Right lung (tissue), 5 donors: ENCODE data around the gene FAM184A. TPM values are rescaled to one million over a fixed set of nuclear protein-coding genes. Genes with fewer than 3 reads are reported as not detected.
A peak's percentile ranks its signal among the peaks of the same experiment; 100 is the strongest.

Experiments used
- DNase-seq, 2 donors: peaks; one replicate each; pipeline ENCODE4 v3.0.0-alpha.2; 2013
- polyA plus RNA-seq, 5 donors: library from polyadenylated mRNA; unstranded; fragments of 120-200 nt; gene quantifications; one replicate each; pipeline versions ENCODE4 v1.2.1 to v1.2.3, GENCODE V29; 2013; ENCODE audit warnings: inconsistent platforms in 1 of 5, low replicate concordance in 1 of 5; ENCODE audit not compliant: insufficient read length in 5 of 5, insufficient read depth in 1 of 5

FAM184A gene
- polyA plus RNA-seq, 5 donors = 62.5 to 123 (median 89.6) TPM

DNA sequence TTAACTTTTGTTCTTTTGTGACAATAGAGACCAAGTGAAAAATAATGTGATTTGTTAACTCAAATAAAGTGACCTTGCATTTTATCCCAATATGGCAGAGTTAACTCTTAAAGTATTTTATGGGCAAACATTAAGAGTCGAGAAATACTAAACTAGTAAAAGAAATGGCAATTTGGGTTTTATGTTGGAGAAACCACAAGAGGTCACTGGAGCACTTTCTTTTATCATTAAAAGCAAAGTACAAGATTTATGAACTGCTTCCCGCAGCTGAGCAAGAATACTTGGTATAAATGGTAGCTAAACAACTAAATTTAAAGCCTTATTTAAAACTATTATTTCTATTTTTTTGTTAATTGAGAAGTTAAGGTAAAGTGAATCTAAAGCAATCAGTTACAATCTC lies 110.0 kb downstream of the FAM184A start:
- DNase-seq = peak; percentile 30 to 39

DNA sequence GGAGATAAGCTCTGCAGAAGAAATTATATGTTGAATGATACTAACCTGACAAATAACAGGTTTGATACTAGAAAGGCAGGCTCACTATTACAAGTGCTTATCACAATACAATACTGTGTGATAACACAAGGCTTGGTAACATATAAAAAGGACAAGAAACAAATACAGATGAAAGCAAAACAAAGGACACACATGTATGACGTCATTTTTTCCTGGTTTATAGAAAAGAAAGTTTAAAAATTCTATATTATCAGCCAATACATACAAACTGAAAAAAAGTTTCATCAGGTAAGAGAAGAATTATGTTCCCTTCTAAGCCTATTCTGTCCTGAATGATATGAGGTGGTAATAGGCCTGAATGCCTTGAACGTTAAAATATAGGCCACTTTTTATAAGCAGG lies 111.2 kb downstream of the FAM184A start:
- DNase-seq = no peak

- no peak for DNase-seq
Measured at GRCh38 chr6:118965843-118966370, 112.6 kb downstream of the FAM184A start.

DNA sequence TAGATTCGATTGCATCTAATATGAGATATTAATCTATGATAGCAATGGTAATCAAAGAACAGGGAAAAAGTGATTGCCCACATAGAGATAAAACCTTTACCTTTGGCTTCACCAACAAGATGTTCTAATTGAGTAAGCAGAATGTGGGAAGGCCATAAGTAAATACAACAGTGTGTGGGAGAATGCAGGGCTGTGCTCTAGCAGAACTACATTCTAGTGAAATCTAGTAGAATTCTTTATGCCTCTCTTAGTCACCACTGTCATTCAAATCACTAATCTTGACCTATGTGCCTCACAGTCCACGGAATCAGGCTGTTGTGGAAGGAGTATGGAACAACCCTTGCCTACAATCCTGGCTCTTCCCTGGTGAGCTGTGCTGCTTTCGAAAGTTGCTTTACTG lies 113.1 kb downstream of the FAM184A start:
- no peak for DNase-seq

DNA sequence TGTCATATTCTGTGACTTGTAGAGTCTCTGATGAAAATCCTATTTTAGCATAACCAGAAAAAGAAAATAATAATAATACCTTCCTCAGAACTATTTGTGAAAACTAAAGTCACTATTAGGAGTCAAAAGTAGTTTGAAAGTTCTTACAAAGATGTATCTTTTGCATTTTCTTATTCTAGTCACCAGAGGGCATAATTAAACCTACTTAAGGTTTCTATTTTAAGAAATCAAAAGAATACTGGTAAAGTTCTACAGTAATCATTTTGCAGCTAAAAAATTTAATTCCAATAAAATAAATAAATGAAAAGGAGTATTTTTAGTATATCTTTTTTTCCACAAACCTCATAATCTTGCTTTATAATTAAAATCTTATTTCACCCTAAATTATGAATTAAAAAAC lies 115.5 kb downstream of the FAM184A start:
- no peak for DNase-seq

DNA sequence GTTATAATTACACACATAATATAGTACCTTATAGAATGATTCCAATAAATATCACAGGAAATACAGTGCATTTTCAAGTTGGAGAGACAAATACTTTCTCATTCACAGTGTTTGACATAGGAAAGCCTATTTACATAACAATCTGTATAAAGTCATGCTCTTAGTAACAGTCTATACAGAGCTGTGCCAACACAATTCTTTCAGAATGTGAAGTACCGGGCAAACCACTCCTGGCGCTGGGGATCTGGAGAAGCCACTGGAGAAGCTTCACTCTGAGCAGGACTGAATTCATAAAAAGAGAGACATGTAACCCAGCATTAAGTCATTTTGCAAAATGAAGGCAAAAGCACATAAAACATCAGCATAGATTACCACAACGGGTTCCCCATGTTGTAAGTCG lies 118.6 kb downstream of the FAM184A start:
- no peak for DNase-seq

- peak; percentile 23 to 33 for DNase-seq
Measured at GRCh38 chr6:118953391-118953790, 125.1 kb downstream of the FAM184A start.

GRCh38 chr6:118952683-118953082 lies 125.8 kb downstream of the FAM184A start:
- DNase-seq = no peak

- no peak for DNase-seq
Measured at GRCh38 chr6:118945217-118945616, 133.2 kb downstream of the FAM184A start.

- DNase-seq = no peak
Measured at GRCh38 chr6:118940770-118941169, 137.7 kb downstream of the FAM184A start.

- DNase-seq = no peak
Measured at GRCh38 chr6:118939683-118940082, 138.8 kb downstream of the FAM184A start.

DNA sequence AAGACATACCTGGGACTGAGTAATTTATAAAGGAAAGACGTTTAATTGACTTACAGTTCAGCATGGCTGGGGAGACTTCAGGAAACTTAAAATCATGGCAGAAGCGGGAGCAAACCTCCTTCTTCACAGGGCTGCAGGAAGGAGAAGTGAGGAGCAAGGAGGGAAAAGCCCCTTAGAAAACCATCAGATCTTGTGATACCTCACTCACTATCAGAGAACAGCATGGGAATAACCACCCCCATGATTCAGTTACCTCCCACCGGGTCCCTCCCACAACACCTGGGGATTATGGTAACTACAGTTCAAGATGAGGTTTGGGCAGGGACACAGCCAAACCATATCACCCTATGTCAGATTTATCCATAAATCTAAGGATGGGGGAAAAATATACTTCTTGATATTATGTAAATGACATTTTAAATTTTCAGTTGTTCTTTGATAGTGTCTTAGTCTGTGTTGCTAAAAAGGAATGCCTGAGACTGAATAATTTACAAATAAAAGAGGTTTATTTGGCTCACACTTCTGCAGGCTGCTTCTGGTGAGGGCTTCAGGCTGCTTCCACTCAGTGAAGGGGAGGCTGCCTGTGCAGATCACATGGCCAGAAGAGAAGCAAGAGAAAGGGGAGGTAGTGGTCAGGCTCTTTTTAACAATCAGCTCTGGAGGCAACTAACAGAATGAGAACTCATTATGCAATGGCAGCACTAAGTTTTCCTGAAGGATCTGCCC lies 142.3 kb downstream of the FAM184A start:
- no peak for DNase-seq

- DNase-seq = no peak
Measured at GRCh38 chr6:118935331-118935668, 143.2 kb downstream of the FAM184A start.

DNA sequence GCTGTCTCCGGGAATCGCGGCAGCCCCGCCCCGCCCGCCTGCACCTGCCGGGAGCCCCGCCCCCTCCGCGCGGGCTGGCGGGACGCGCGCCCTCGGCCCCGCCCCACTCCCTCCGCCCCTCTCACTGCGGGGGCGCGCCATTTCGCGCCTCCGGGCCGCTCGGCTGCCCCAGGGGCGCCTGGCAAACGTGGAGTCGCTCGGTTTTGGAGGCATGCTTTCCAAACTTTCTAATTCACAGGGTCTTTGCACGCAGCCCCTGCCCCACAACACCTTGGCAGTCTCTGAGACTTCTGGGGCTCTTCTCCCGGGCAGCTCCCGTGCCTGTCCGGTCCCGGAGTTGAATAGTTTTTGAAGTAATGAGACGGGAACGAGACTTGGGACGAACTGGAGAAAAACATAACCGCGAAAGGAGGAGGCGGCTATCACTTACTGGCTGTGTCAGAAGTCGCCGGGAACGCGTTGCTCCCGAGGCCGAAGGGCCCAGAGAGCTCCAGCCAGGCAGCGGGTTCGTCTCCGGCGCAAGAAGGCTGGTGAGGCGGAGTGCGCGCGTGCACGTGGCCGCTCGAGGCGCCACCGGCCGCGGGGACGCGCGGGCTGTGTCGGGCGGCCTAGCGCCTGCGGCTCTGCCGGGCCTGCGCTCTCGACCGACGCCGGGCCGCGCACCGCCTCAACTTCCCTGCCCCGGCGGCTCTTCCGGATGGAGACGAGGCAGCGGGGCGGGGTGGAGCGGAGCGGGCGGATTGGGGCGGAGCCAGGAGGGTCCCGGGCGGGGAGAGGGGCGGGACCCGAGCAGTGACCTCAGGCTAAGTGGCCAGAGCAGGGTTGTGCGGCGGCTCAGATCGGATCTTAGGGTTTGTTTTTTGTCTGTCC lies 143.8 kb downstream of the FAM184A start, which contains the start of gene MCM9:
Gene MCM9 (minus strand): TSS at position 699 of the 870 bp plus-strand sequence. CDS start 3,436 bp downstream, outside the sequence.
- peak; percentile 88 to 92 for DNase-seq

DNA sequence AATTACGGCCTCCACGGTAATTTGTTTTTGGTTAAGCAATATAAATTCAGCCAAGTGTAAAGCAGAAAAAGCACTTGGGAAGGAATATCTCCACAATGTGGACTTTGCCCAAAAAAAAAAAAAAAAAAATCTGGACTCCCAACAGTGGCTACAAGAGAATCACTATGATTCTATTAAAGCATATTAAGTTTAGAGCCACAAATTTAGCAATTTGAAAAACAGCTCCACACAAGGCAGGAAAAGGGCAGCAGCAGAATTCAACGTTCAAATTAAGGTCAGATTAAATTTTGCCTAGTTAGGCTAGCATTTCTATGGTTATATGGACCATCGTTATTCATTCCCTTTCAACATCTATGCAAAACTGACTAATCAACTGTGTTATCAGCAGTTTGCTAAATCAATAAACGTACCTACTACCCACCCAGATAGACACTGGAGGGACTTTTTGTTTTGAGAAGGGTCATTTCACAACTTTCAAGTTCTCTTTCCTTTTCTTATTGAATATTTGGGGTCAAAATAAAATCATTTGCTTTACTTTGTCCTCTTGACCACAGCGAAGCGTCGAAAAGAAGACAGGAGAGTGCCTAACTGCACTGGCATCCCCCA lies 144.5 kb downstream of the FAM184A start:
- no peak for DNase-seq

DNA sequence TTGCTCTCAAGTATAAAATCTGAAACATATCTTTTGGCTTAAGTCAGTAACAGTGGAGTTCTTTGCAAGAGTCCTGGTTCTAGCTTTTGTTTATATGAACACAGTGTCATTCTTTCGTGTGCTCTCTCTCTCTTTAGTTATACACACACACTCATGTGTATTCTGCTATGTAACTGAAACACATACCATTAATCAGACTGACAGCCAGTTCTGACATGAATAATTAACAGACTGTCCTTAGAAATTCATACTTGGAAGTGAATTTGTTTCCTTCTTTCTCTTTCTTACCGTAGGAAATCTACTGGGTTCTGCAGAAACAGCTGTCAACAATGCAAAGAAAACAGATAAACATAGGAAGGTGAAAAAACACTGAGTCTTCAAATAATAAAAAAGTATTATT lies 146.0 kb downstream of the FAM184A start:
- no peak for DNase-seq

DNA sequence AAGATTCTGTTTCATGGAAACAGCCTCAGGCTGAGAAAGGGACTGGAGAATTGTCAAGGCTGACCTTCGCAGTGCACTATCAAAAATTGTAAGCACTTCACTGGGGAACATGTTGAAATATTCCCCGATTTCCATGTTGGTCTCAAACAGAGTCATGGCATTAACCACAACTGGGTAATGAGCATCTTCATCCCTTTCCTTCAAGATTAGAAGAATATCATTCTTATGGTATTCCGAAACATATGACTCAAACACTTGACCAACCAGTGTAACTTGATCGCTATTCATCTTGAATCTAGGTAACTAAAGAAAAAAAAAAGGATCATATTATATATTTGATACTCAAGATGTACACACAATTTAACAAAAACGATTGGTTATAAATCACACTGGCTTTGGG lies 147.0 kb downstream of the FAM184A start:
- DNase-seq = no peak

- no peak for DNase-seq
Measured at GRCh38 chr6:118930680-118931079, 147.8 kb downstream of the FAM184A start.

GRCh38 chr6:118923035-118923434 lies 155.4 kb downstream of the FAM184A start:
- no peak for DNase-seq

GRCh38 chr6:118921084-118921483 lies 157.4 kb downstream of the FAM184A start:
- DNase-seq = no peak

GRCh38 chr6:118918329-118918725 lies 160.1 kb downstream of the FAM184A start:
- no peak for DNase-seq

DNA sequence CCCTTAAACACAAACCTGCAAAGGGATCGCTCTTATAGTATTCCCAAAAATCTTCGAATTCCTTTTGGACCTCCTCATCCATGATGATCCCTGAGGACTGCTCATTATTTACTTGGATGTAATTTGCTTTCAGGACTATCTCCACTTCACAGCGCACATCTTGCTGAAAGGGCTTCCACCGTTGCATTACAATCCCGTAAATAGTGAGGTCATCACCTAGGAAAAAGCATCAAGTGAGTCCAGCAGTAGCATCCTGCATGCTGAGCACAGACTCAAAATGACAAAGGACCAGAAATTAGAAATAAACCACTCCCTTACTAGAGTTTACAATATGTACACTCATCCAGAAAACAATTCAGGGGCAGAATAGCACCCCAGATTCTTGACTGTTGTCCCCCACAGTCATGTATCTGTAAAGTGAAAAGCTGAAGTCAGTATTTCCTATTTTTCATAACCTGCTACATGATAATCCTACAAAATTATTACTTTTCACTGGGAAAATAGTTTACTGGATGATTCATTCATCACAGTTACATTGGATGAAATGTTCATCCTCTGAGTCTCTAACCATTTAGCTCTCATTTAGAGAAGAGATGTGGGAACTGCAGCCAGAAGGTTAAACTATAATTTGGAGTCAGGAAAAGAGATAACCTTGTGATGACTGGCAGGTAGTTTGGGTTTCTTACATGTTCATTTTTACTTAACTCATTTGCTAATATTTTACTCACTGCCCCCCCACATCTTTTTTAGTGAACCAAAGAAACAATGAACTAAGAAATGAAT lies 160.7 kb downstream of the FAM184A start:
- DNase-seq = no peak
